ENCODE data around the gene SYF2.

Gene SYF2

DNA sequence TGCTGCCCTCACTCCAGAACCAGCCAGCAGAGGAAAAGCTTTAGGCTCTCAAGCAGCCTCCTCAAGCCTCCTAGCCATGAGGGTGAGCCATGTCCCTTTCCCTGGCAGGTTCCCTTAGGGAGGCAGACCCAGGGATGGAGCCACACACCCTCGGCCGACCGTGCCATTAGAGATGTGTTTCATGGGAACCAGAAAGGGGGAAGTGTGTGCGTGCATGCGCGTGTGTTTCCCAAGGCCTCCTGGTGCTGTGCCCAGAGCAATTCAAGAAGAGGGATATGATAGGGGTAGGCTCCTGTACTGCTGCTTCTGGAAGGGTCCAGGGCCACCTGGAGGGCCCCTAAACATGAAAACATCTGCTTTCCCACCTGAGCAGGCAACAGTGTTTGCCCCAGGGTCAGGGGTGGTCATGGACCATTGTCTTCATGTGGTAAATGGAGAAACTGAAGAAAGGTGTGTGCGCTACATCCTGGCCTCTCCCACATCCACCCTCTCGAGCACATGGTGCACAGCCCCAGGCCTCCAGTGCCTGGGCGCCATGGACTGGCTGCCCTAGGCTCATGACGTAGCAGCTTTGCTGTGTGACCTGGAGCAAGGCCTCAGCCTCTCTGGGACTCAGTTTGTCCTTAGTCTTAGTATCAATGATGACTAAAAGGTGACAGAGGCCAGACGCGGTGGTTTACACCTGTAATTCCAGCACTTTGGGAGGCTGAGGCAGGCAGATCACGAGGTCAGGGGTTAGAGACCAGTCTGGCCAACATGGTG lies 48.1 kb downstream of the SYF2 start:
- DNase-seq (ENCODE audit: low read depth in 2 of 2), result no peak

DNA sequence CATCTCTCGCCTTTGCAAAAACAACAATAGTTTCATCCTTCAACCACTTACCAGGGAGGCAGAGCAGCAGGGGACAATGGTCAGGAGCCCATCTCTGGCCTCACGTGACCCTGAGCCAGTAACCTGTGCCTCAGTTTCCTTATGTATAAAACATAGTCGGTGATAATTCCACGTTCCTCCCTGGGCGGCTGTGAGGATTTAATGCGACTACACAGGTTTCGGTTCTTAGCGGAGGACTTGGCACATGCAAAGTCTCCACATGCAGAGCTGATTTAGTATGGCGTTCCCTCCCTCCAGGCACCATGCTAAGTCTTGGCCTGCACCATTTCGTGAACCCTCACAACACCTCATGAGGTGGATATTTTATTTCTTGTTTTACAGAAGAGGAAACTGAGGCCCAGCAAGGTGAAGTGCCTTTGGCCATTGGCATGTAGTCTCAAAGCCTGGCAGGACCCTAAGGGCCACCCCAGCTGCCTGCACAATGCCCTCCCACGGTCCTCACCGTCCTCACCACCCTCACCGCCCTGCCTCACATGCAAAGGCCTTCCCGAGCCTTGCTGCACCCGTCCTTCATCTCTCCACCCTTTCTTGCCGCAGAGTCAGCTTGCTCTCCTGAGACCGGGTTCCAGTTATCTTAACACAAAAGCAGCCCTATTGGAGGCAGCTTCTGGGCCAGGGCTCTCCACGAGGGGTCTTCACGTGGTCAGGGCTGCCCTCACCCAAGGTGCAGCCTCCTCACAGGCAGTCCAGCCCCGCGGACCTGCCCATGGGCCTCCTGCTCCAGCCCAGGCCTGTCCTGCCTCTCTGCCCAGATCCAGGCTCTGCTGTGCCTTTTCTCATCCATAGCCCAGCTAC lies 48.9 kb downstream of the SYF2 start:
- DNase-seq (ENCODE audit: low read depth in 2 of 2), result no peak

DNA sequence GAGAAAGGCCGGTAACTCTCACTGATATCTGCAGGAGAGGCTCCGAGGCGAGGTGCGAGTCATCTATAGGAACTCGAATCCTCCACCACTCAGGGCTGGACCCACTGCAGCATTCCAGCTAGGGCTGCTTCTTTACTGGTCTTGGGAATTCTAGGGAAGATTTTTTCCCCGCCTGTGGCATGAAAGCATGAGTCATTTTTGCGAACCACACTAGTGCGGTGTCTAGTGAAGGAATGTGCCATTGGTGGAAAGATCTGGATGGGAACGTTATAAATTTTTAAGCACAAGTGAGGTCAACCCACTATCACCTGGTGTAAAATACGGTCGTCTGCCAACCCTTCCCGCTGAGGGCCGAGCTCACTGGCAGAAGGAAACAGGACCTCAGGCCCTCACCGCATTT lies 49.7 kb downstream of the SYF2 start:
- no peak for DNase-seq (ENCODE audit: low read depth in 2 of 2)

DNA sequence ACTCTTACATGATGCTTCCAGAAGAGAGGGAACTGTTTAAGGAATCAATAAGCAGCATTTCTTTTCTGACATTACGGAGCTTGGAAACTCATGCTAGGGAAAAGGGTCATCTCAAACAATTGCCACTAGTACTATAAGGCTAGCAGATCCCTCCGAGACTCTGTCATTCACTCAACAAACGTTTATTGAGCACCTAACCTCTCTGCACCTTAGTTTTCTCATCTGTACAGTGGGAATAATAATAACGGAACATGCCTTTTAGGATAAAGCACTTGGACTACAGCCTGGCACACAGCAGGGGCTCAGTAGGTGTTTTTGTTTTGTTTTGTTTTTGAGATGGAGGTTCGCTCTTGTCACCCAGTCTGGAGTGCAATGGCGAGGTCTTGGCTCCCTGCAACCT lies 51.3 kb downstream of the SYF2 start:
- no peak for DNase-seq (ENCODE audit: low read depth in 2 of 2)

DNA sequence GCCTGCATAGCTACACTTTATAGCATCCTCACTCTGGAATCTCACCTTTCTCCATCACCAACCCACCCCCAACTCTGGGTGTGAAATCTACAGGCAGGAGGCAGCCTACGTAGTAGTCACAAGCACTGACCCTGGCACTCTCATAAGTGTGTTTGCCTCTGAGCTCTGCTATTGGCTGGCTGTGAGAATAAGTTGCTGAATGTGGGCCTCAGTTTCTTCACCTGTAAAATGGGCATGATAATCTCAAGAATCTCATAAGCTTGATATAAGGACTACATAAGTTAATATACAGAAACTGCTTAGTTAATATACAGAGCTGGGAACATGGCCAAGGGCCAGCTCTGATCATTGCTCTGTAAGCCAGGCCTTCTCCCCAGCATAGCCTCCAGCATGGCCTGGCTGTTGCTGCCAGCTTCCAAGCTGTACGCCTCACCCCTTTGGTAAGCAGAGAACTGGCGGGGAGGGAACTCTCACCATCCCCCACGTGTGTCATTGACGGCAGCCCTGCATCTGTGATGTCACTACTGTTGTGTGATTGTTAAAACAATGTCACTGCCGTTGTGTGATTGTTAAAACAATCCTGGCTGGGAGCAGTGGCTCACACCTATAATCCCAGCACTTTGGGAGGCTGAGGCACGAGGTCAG lies 53.3 kb downstream of the SYF2 start:
- DNase-seq (ENCODE audit: low read depth in 2 of 2), result no peak

DNA sequence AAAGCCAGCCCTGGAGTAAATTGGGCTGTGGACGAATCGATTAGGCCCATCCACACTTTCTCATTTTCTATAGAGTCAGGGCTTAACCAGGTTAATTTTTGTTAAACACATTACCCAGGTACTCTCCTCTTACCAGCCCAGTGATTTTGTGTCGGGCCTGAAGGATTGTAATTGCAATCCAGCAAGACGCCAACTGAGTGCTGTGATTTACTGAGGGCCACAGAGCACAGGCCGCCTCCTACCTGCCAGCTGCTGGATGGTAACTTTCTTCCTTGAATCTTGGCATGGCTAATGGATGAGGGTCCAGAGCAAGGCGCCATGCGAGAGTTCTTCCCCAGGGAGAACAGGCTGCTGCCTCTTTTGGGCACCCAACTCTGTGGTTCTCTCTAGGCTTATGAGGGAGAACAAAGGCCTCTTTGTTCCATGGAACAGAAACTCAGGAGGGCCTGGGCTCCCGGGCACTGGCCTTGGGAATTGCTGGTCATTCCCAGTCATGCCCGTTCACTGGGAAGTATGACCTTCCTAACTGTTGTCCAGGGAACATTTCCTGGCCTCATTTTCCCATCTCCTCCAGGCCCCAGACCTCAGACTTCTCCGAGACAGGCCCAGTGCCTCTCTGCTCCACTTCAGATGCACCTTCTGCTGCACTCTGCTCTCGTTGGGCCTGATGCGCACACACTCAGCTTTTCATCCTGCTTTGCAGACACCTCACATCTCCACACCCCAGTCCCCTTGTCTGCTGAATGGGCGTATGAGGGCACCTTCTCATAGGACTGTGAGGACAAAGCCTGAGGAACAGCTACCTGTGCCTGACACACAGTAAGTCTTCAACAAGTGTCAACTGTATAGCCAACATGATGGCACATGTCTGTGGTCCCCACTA lies 57.3 kb downstream of the SYF2 start:
- DNase-seq (ENCODE audit: low read depth in 2 of 2), result no peak

DNA sequence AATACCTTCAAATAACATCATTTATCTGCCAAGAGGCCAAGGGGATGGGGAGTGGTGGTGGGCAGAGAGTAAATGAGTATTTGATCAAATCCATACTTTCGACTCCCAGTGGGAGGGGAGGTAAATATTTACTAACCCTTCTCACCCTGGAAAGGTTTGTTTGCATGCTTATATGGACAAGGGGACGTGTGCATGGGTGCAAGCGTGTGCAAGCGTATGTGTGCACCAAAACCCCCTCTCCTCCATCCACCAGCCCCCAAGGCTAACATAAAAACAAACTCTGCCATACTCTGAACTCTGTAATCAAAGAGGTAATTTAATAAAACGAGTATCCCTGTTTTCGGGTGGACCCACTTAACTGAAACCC lies 58.0 kb downstream of the SYF2 start:
- DNase-seq (ENCODE audit: low read depth in 2 of 2), result no peak

DNA sequence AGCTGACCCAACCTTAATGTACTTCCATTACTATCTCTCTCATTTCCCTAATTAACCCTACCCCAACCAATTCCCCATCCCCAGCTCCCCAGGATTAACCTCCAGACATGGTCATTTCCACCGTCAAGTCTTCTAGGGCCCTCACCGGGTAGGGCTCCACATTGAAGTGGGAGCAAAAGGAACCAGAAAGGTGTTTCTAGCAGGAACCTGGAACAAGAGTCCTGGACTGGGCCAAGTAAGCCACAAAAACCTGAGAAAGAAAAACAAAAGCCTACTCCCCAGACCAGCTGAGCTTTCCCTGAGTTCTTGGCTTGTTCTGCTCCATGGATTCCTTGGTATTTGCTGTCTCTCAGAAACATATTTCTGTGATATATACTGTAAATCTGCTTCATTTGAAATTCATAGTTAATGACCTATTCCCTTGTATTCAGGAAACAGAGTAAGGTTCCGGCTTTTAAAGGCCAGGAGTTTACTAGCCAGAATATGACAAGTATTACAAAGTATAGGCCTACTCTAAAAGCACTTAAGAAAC lies 58.4 kb downstream of the SYF2 start:
- no peak for DNase-seq (ENCODE audit: low read depth in 2 of 2)

Data from stimulated activated CD8-positive, alpha-beta memory T cell treated with anti-CD3 and anti-CD28 coated beads, Interleukin-7, amount 100 ng/mL, for 1 hour (primary cell).